Breast epithelium (tissue), 4 donors: Measurements from ENCODE around the gene MYH10. TPM values are rescaled to one million over a fixed set of nuclear protein-coding genes. Genes with fewer than 3 reads are reported as not detected.

Source experiments
- DNase-seq, 2 donors: peaks; one replicate each; pipeline ENCODE4 v3.0.0-alpha.2; 2019; ENCODE audit warnings: low spot score in 2 of 2
- H3K27ac ChIP-seq, 2 donors: fragments of 200-600 bp; sonication (generic) in 1 of 2; one replicate each; pipeline ENCODE4 v1.5.1; 2016 to 2019; ENCODE audit warnings: mild to moderate bottlenecking in 1 of 2
- H3K27me3 ChIP-seq, 2 donors: fragments of 200-600 bp; sonication (generic) in 1 of 2; one replicate each; pipeline versions ENCODE4 v1.5.1 to v1.6.0; 2017 to 2019; ENCODE audit warnings: control low read depth in 1 of 2, mild to moderate bottlenecking in 1 of 2
- H3K36me3 ChIP-seq: fragments of 200-600 bp; one replicate; pipeline ENCODE4 v1.5.1; 2019
- H3K4me1 ChIP-seq, 2 donors: fragments of 200-600 bp; sonication (generic); one replicate each; pipeline ENCODE4 v1.5.1; 2016 to 2019; ENCODE audit warnings: control low read depth in 1 of 2
- H3K4me3 ChIP-seq, 3 donors: fragments of 200-600 bp; sonication (generic); 1 replicate in 2 of 3; 2 replicates in 1 of 3; pipeline ENCODE4 v1.5.1; 2016 to 2019; ENCODE audit warnings: mild to moderate bottlenecking in 3 of 3, moderate library complexity in 2 of 3
- H3K9me3 ChIP-seq, 2 donors: fragments of 200-600 bp; sonication (generic) in 1 of 2; one replicate each; pipeline ENCODE4 v1.5.1; 2016 to 2019; ENCODE audit warnings: control low read depth in 1 of 2
- CTCF ChIP-seq, 3 donors: fragments of 450-650 bp; IDR thresholded peaks; one replicate each; pipeline ENCODE4 v1.5.1; 2016 to 2017; ENCODE audit warnings: antibody characterized with exemption in 3 of 3, mild to moderate bottlenecking in 3 of 3, moderate library complexity in 3 of 3
- POLR2A ChIP-seq: fragments of 450-650 bp; IDR thresholded peaks from one replicate; pipeline ENCODE4 v1.6.1; 2016; ENCODE audit warnings: antibody characterized with exemption, mild to moderate bottlenecking, moderate library complexity
- POLR2AphosphoS5 ChIP-seq, 3 donors: sonication (generic); formaldehyde crosslinking; IDR thresholded peaks; one replicate each; pipeline ENCODE4 v1.6.1; 2017; ENCODE audit warnings: antibody characterized with exemption in 3 of 3
- intact Hi-C: fragments of 100-400 bp; cut with DNase I; formaldehyde crosslinking; loops from one replicate; pipeline ENCODE4 v1.15.1; 2023; ENCODE audit warnings: low total_unique reads
- total RNA-seq, 3 donors: library from RNA; depleted of rRNA; stranded (reverse); fragments of >200 nt; gene quantifications; one replicate each; pipeline ENCODE4 v1.1.0, GENCODE V29; 2016

MYH10 gene
- total RNA-seq, 3 donors from 2014 or later = 46.2 to 54.7 (median 46.7) TPM

- peaks cover 10 to 11% of the 10 kb centered on the region in 2 donors for H3K4me1 ChIP-seq
- H3K27ac ChIP-seq = no peak overlapping the region
Measured at GRCh38 chr17:8467527-8467926, 163.0 kb downstream of the MYH10 start.

GRCh38 chr17:8466873-8467272, 163.7 kb downstream of the MYH10 start:
- Histone ChIP-seq H3K27me3 (no peaks in the 10 kb centered on the region), H3K4me1 (peaks cover 10 to 11% of the 10 kb centered on the region in 2 donors), H3K27ac (no peak overlapping the region), H3K9me3 (no peaks in the 10 kb centered on the region), H3K4me3 (no peak overlapping the region), H3K36me3 (no peaks in the 10 kb centered on the region)
- intact Hi-C loops = no loop called here
- no peak for DNase-seq
- no peak for TF ChIP-seq POLR2AphosphoS5 (IDR thresholded peaks at IDR 0.05)
- no peak for TF ChIP-seq CTCF (IDR thresholded peaks at IDR 0.05)
- TF ChIP-seq POLR2A = no peak

More at GRCh38 chr17:8467527-8467926, 163.0 kb downstream of the MYH10 start:
- TF ChIP-seq POLR2AphosphoS5 (IDR thresholded peaks at IDR 0.05) (no peak), CTCF (IDR thresholded peaks at IDR 0.05) (no peak), POLR2A (no peak)
- H3K27me3 ChIP-seq = no peaks in the 10 kb centered on the region
- no peaks in the 10 kb centered on the region for H3K36me3 ChIP-seq
- no peak for DNase-seq
- H3K9me3 ChIP-seq = no peaks in the 10 kb centered on the region
- intact Hi-C loops = no loop called here
- H3K4me3 ChIP-seq = no peak overlapping the region

- DNase-seq = no peak
- H3K4me3 ChIP-seq = no peak overlapping the region
- H3K27ac ChIP-seq = no peak overlapping the region
- no peaks in the 10 kb centered on the region for H3K27me3 ChIP-seq
- no peaks in the 10 kb centered on the region for H3K9me3 ChIP-seq
- no peaks in the 10 kb centered on the region for H3K36me3 ChIP-seq
- intact Hi-C loops = no loop called here
- peaks cover 10 to 11% of the 10 kb centered on the region in 2 donors for H3K4me1 ChIP-seq
- TF ChIP-seq POLR2AphosphoS5 (IDR thresholded peaks at IDR 0.05) (no peak), CTCF (IDR thresholded peaks at IDR 0.05) (no peak), POLR2A (no peak)
Measured at GRCh38 chr17:8466456-8466855, 164.1 kb downstream of the MYH10 start.

- peaks cover 10 to 11% of the 10 kb centered on the region in 2 donors for H3K4me1 ChIP-seq
- no peak for DNase-seq
- intact Hi-C loops = no loop called here
- H3K27me3 ChIP-seq = no peaks in the 10 kb centered on the region
- TF ChIP-seq CTCF (IDR thresholded peaks at IDR 0.05) (no peak), POLR2AphosphoS5 (IDR thresholded peaks at IDR 0.05) (no peak), POLR2A (no peak)
- H3K4me3 ChIP-seq = peak overlapping the region in 1 of 3 donors; percentile 6
- H3K9me3 ChIP-seq = no peaks in the 10 kb centered on the region
- H3K36me3 ChIP-seq = no peaks in the 10 kb centered on the region
- no peak overlapping the region for H3K27ac ChIP-seq
Measured at GRCh38 chr17:8465759-8466158, 164.8 kb downstream of the MYH10 start.

- H3K36me3 ChIP-seq = no peaks in the 10 kb centered on the region
Measured at GRCh38 chr17:8465356-8465755, 165.2 kb downstream of the MYH10 start.

GRCh38 chr17:8464941-8465340, 165.6 kb downstream of the MYH10 start:
- Histone ChIP-seq H3K9me3 (no peaks in the 10 kb centered on the region), H3K4me3 (no peak overlapping the region), H3K4me1 (peaks cover 5 to 11% of the 10 kb centered on the region in 2 donors), H3K36me3 (no peaks in the 10 kb centered on the region), H3K27me3 (no peaks in the 10 kb centered on the region), H3K27ac (peak overlapping the region in 1 of 2 donors; percentile 21)
- no peak for DNase-seq
- no peak for TF ChIP-seq POLR2A
- intact Hi-C loops = no loop called here

More at GRCh38 chr17:8465356-8465755, 165.2 kb downstream of the MYH10 start:
- no peaks in the 10 kb centered on the region for H3K9me3 ChIP-seq
- intact Hi-C loops = no loop called here
- peaks cover 6 to 11% of the 10 kb centered on the region in 2 donors for H3K4me1 ChIP-seq
- DNase-seq = no peak
- no peaks in the 10 kb centered on the region for H3K27me3 ChIP-seq
- H3K27ac ChIP-seq = no peak overlapping the region
- no peak for TF ChIP-seq POLR2A
- H3K4me3 ChIP-seq = peak overlapping the region in 1 of 3 donors; percentile 6
